ENCODE measurements around the gene TMEM63C. TPM values are rescaled to one million over a fixed set of nuclear protein-coding genes. Genes with fewer than 3 reads are reported as not detected.

The TMEM63C gene
- total and polyA plus RNA-seq, 7 donors: 0.04 to 0.58 (median 0.21) TPM; not detected in 3

GRCh38 chr14:77303417-77304156 lies 122.0 kb downstream of the TMEM63C start:
- 44 to 52% (median 47%) methylated on average over 4 of the region's 4 CpGs for WGBS, 3 donors
- ATAC-seq: peak; percentile 87 to 95 (median 93)
- Histone ChIP-seq H3K27ac (peak overlapping the region; percentile 92), H3K36me3 (ENCODE audit: insufficient read depth in 1 of 2, low read depth in 1 of 2) (peaks cover 3 to 37% of the 10 kb centered on the region in 2 donors), H3K9me3 (no peaks in the 10 kb centered on the region), H3K4me3 (peak overlapping the region; percentile 48), H3K27me3 (ENCODE audit: insufficient read depth in 3 of 3, low read length in 2 of 3) (no peaks in the 10 kb centered on the region), H3K4me1 (peaks cover 69% of the 10 kb centered on the region)
- TF ChIP-seq CTCF (IDR thresholded peaks at IDR 0.05): no peak
- intact Hi-C loops (cut with DNase I): no loop called here
- no peak for DNase-seq

GRCh38 chr14:77305696-77306095 lies 124.1 kb downstream of the TMEM63C start:
- intact Hi-C loops (cut with DNase I): no loop called here
- peak overlapping the region; percentile 92 for H3K27ac ChIP-seq
- H3K27me3 ChIP-seq (ENCODE audit: insufficient read depth in 3 of 3, low read length in 2 of 3): no peaks in the 10 kb centered on the region
- no peak for DNase-seq
- H3K36me3 ChIP-seq (ENCODE audit: insufficient read depth in 1 of 2, low read depth in 1 of 2): peaks cover 3 to 17% of the 10 kb centered on the region in 2 donors
- 30 to 63% (median 32%) methylated on average over 4 of the region's 4 CpGs for WGBS, 3 donors
- ATAC-seq: no peak
- no peaks in the 10 kb centered on the region for H3K9me3 ChIP-seq
- peaks cover 74% of the 10 kb centered on the region for H3K4me1 ChIP-seq
- no peak for TF ChIP-seq CTCF (IDR thresholded peaks at IDR 0.05)
- H3K4me3 ChIP-seq: no peak overlapping the region

GRCh38 chr14:77306416-77306815 lies 124.8 kb downstream of the TMEM63C start:
- intact Hi-C loops (cut with DNase I): no loop called here
- DNase-seq (no peak), ATAC-seq (no peak)
- Histone ChIP-seq H3K4me3 (no peak overlapping the region), H3K9me3 (no peaks in the 10 kb centered on the region), H3K4me1 (peaks cover 74% of the 10 kb centered on the region), H3K36me3 (ENCODE audit: insufficient read depth in 1 of 2, low read depth in 1 of 2) (peaks cover 3 to 15% of the 10 kb centered on the region in 2 donors), H3K27ac (peak overlapping the region; percentile 92), H3K27me3 (ENCODE audit: insufficient read depth in 3 of 3, low read length in 2 of 3) (no peaks in the 10 kb centered on the region)
- TF ChIP-seq CTCF (IDR thresholded peaks at IDR 0.05): no peak
- 44 to 57% (median 47%) methylated on average over 3 of the region's 3 CpGs for WGBS, 3 donors

GRCh38 chr14:77306851-77307496 lies 125.4 kb downstream of the TMEM63C start:
- no peaks in the 10 kb centered on the region for H3K27me3 ChIP-seq (ENCODE audit: insufficient read depth in 3 of 3, low read length in 2 of 3)
- intact Hi-C loops (cut with DNase I): no loop called here
- 19 to 25% (median 21%) methylated on average over 3 of the region's 3 CpGs for WGBS, 3 donors
- peak in 1 of 4 donors; percentile 50 for ATAC-seq
- no peaks in the 10 kb centered on the region for H3K9me3 ChIP-seq
- no peak overlapping the region for H3K4me3 ChIP-seq
- H3K36me3 ChIP-seq (ENCODE audit: insufficient read depth in 1 of 2, low read depth in 1 of 2): peaks cover 3 to 15% of the 10 kb centered on the region in 2 donors
- no peak for DNase-seq
- H3K4me1 ChIP-seq: peaks cover 74% of the 10 kb centered on the region
- H3K27ac ChIP-seq: peak overlapping the region; percentile 92
- no peak for TF ChIP-seq CTCF (IDR thresholded peaks at IDR 0.05)

Other genes starting within 250 kb of the TMEM63C start
- 10 to 100 TPM in 3 of 4 donors, 1 to 10 TPM in 1; 9.7 to 26.3 (median 21.7) TPM for gene IRF2BPL, start 153.1 kb upstream of the TMEM63C start, total RNA-seq
- 1 to 10 TPM; 3.8 to 9.5 (median 4.4) TPM for gene IRF2BPL, start 153.1 kb upstream of the TMEM63C start, polyA plus RNA-seq
- gene CIPC, start 83.5 kb upstream of the TMEM63C start, total RNA-seq: 100 to 1,000 TPM in 3 of 4 donors, 10 to 100 TPM in 1; 83.8 to 133 (median 112) TPM
- gene CIPC, start 83.5 kb upstream of the TMEM63C start, polyA plus RNA-seq: 100 to 1,000 TPM in 1 of 3 donors, 10 to 100 TPM in 2; 23.1 to 116 (median 54.9) TPM
- not detected for gene ZDHHC22, start 40.0 kb upstream of the TMEM63C start, total RNA-seq
- gene ZDHHC22, start 40.0 kb upstream of the TMEM63C start, polyA plus RNA-seq: under 1 TPM in 2 of 3 donors, not detected in 1; 0.01 to 0.04 TPM
- gene NGB, start 89.4 kb downstream of the TMEM63C start, total RNA-seq: not detected
- under 1 TPM in 1 of 3 donors, not detected in 2; 0.01 TPM for gene NGB, start 89.4 kb downstream of the TMEM63C start, polyA plus RNA-seq
- 10 to 100 TPM; 29.2 to 57.5 (median 36.7) TPM for gene POMT2, start 139.1 kb downstream of the TMEM63C start, total RNA-seq
- gene POMT2, start 139.1 kb downstream of the TMEM63C start, polyA plus RNA-seq: 10 to 100 TPM; 17.4 to 28.5 (median 24.4) TPM
- gene GSTZ1, start 139.2 kb downstream of the TMEM63C start, total RNA-seq: 10 to 100 TPM; 17.7 to 56.6 (median 29.7) TPM
- gene GSTZ1, start 139.2 kb downstream of the TMEM63C start, polyA plus RNA-seq: 10 to 100 TPM; 17.1 to 32.2 (median 28.9) TPM
- gene TMED8, start 195.3 kb downstream of the TMEM63C start, total RNA-seq: 1 to 10 TPM; 2.8 to 3.5 (median 3.1) TPM
- 1 to 10 TPM; 1.5 to 9.2 (median 2.8) TPM for gene TMED8, start 195.3 kb downstream of the TMEM63C start, polyA plus RNA-seq
- gene SAMD15, start 195.6 kb downstream of the TMEM63C start, total RNA-seq: under 1 TPM in 1 of 4 donors, not detected in 3; 0.21 TPM
- gene SAMD15, start 195.6 kb downstream of the TMEM63C start, polyA plus RNA-seq: under 1 TPM; 0.12 to 0.75 (median 0.17) TPM
- under 1 TPM in 3 of 4 donors, not detected in 1; 0.21 to 0.32 (median 0.26) TPM for gene NOXRED1, start 241.7 kb downstream of the TMEM63C start, total RNA-seq
- gene NOXRED1, start 241.7 kb downstream of the TMEM63C start, polyA plus RNA-seq: under 1 TPM; 0.13 to 0.34 (median 0.22) TPM

Measured in psoas muscle (tissue), 8 donors.